Pons (tissue), 1 donor: ENCODE data around the gene MROH2A.
"Not testable (repeated sequence)": the region's sequence is repeated elsewhere in the genome, so short reads cannot be mapped to it uniquely, and the experiment has no call there.

Source experiments
- DNase-seq: peaks from one replicate; pipeline ENCODE4 v3.0.0-alpha.2; 2016; ENCODE audit warnings: low spot score

Gene MROH2A

DNA sequence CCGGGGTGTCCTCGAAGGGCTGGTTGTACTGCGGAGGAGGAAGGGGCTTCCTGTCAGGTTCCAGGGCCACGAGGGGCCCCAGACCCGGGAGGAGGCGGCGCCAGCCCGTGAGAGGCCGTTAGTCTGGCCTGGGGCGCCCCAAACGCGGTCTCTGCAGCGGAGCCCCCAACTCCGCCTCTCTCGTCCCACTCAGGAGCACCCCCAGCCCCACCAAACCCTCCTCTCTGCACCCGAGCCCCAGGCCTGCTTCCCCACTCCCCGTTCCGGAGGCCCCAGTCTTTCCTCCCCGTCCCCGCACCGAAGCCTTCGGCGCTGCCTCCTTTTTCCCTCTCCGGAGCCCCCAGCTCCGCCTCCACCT is 75.7 kb downstream of the MROH2A start:
- no peak for DNase-seq

DNA sequence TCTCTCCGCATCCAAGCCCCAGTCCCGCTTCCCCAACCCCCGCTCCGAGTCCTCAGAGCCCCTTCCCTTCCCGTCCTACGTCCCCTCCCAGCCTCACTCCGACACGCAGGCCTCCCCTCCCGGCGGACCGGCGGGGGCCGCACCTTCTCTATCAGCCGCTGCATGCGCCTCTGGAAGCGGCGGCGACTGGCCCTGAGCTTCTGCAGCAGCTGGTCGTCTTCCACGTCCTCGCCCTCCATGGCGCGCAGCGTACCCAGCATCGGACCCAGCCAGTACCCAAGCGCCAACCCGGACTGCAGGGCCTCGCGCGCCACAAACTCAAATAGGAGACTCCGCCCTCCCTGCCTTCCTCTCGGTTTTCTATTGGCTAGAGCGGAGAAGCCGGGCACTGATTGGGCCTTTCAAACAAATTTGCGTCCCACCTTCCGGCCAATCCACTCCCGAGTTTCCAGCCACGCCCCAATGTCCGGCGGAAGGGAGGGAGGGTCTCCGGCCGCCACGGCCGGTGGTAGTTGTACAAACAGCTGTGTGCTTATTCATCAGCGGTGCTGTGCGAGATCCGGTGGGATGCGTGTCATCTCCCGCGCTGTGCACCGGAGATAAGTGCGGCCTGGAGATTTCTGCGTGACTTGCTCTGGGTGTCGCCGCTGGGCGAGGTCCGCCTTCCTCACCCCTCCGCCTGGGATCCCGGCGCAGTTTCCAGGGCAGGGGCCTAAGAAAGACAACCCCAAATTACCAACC is 76.3 kb downstream of the MROH2A start, which contains the start of gene HJURP:
Gene HJURP (minus strand): TSS at position 295 of the 741 bp plus-strand sequence. CDS start 35 bp downstream, at position 260.
- DNase-seq: peak; percentile 96

DNA sequence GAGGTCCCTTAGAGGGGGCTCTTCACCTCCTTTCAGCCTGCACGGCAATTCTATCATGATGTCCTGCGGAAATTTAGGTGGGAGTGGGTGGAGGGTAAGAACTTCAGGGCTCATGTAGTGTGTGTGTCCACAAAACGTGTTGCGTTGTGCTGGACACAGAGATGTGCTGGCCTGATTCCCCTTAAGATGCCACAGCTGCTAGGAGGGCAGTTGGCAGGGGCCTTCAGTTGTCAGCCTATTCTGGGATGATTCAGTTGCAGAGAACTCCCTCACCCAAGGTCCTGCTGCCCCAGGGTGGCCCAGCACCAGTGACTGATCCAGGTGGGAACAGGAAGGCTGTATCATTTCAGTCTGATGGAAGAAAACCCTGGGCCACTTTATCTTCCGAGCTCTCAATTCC is 77.2 kb downstream of the MROH2A start:
- no peak for DNase-seq

DNA sequence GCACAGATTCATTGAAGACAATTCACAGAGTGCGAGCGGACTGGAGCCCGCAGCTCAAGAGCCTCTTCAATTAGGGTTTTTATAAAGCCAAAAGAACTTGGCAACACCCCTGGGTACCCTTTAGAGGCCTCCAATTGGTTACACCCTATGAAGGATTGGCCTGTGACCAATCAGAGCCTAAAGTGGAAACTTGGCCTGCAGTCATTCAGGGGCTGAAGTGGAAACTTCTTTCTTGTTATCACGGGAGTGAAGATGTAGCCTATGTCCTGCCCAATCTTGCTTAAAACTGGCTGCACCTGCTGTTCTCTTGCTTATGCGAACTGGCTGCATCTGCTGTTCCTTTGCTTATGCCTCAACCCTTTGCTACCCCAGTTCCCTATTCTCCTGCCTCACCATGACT is 78.1 kb downstream of the MROH2A start:
- no peak for DNase-seq

DNA sequence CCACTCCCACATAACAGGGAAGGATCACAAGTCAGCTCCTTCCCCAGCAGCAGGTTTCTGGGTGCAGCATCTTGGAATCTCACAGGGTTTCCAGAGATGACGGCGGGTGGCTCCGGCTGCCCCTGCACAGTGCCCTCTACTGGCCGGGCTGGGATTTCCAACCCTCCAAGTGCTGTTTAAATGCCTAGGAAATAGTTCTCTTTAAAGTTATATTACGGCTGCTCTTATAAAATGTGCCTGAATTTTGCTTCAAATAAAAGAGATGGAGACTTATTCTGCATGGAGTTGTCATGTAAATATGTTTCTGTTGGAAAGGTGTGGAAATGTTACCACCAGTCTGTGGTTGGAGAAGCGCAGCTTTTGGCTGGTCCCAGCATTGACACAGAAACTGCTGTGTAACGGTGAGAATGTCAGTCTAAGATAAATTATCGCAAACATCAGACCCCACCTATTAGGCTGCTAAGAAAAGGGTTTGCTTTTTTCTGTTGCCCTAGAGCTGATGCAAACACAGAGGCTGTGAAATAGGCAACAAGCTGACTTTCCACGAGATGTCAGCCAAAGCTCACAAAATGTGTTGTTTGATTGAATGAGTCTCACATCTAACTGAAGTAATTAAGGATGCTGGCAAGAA is 79.5 kb downstream of the MROH2A start:
- DNase-seq: peak; percentile 40

DNA sequence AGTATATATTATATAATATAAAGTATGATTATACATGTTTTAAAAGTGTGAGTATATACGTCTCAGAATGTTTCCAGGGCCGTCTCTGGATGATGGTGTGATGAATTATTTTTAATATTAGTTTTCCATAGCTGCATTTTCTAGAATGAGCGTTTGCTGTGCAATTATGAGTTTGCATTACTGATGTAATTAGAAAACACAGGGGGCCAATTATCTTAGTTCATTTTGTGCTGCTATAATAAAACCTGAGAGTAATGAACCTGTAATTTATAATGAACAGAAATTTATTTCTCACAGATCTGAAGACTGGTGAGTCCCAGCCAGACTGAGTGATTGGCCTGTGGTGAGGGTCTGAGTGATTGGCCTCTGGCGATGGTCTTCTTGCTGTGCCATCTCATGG is 80.2 kb downstream of the MROH2A start:
- no peak for DNase-seq

DNA sequence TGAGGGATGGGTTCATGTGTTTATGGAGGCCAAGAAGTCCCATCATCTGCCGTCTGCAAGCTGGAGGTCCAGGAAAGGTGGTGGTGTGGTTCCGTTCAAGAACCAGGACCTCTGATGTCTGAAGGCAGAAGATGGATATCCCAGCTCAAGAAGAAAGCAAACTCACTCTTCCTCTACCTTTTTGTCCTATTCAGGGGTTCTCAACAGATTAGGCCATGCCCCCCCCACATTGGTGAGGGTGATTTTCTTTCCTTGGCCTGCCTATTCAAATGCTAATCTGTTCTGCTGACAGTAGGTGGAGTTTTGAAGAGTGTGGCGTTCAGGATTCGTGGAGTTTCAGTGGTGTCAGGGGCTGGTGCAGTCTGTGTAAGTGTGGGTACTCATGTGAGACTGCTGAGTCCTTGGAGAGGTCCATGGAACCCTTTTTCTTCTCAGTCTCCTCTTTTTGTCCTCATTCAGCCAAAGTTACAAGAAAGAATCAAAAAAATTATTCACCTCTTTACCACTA is 84.2 kb downstream of the MROH2A start:
- no peak for DNase-seq

DNA sequence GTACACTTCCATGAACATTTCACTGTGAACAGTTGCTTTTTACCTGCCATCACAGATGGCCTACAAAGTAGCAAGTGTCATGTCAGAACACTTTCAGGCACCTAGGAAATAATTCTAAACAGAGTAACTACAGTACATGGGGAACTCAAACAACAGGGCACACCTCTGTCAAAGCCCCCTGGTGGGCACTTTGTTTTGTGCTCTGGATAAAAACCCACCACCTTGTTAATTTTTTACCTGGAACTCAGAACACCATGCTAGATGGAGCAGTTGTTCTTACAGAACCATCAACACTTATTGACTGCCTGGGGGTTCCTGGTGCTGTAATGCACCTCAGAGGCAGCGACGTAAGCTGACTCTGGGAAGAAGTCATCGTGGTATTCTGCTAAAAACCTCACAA is 87.7 kb downstream of the MROH2A start:
- no peak for DNase-seq

DNA sequence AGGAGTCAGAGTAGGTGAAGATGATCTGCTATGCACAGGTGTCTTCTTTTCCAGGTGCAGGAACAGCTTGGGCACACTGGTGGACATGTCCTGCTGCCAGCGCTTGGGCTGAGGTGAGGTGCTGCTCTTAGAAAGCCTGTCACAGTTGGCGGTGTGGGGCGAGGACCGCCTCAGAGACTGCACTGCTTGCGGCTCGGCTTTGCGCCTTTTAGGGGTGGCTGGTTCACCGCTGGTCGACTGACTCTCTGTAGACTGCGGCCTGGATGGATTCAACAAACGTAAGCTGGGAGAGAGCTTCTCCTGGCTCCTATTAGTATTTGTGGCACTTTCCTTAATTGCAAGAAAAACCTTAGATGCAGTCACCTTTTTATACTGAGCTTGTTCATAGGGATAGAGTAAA is 88.3 kb downstream of the MROH2A start:
- DNase-seq: no peak

DNA sequence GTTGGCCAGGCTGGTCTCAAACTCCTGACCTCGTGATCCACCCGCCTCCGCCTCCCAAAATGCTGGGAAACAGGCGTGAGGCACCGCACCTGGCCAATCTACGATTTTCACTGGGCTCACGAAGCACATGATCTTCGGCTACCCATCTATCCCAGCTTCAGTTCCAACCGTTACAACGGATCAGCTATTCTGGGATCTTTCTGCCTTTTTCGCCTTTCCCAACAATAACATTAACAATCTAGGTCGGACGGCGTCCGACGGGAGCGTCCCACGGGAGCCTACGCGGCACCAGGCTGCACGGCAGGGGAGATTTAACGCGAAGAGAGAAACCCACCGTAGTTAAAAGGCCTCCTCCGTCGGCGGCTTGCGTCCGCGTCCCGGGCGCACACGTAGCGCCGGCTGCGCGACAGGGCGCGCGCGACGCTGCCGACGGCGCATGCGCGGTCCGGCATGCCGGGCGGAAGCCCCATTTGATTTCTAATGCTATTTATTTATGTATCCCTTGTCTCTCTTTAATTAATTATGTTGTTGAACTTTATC is 89.9 kb downstream of the MROH2A start, which contains the start of gene MSL3B:
Gene MSL3B (minus strand): TSS at position 394 of the 540 bp plus-strand sequence.
- no peak for DNase-seq

DNA sequence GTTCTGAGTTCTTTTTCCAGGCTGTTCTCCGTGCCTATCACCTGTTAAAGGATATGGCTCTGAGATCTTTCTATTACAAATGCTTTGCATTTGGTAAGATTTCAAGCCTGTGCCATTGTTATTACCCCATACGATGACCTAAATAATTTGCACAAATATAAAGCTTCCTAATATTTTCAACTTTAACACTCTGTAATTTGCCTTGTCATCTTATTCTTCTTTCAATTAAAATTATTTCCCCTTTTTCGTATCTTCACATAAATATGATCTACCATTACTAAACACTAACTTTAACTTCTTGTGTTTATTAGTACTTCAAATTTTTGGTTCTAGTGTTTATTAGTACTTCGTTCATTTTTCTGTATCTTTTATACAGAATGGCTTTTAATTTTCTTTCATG is 93.3 kb downstream of the MROH2A start:
- DNase-seq: no peak

DNA sequence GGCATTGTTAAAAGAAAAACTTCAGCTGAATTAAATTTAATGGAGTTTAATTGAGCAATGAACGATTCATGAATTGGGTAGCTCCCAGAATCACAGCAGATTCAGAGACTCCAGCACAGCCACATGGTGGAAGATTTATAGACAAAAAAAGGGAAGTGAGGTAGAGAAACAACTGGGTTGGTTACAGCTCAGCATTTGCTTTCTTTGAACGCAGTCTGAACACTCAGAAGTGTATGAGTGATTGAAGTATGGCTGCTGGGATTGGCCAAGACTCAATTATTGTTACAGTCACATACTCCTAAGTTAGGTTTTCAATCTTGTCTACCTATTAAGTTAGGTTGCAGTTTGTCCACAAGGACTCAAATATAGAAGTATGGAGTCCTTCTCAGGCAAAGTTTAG is 94.0 kb downstream of the MROH2A start:
- DNase-seq: not testable (repeated sequence)

DNA sequence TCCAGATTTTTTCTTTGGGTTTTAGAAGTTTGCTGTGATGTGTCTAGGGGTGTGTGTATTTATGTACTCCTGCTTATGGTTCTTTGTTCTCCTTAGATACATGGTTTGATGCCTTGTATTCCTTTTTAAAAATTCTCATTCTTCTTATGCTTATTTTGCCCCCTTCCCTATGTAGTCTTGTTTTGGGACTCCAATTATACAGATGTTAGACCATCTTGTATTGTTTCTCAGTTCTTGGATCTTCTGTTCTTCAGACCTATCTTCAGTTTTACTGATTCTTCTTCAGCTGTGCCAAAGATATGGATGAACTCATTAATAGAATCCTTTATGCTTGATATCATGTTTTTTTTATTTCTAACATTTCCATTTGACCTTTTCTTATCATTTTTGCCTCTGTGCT is 104.2 kb downstream of the MROH2A start:
- no peak for DNase-seq
